ENCODE data around the gene MRPL48.

MRPL48 gene

GRCh38 chr11:73872749-73873357 is 85.2 kb downstream of the MRPL48 start:
- H3K4me3 ChIP-seq (ENCODE audit: low read depth in 1 of 2, low read length in 2 of 2) = no peak overlapping the region
- H3K9me3 ChIP-seq (ENCODE audit: insufficient read depth, low read length, severe bottlenecking) = no peaks in the 10 kb centered on the region
- H3K27ac ChIP-seq (ENCODE audit: low read length) = no peak overlapping the region
- no peak for TF ChIP-seq CTCF (IDR thresholded peaks at IDR 0.05; ENCODE audit: borderline replicate concordance, extremely low read depth, low read length, poor library complexity, severe bottlenecking)
- TF ChIP-seq EZH2 (IDR thresholded peaks at IDR 0.05; ENCODE audit: borderline replicate concordance, low read depth, low read length, severe bottlenecking) = no peak
- H3K27me3 ChIP-seq (ENCODE audit: insufficient read depth, low read length, poor library complexity) = no peaks in the 10 kb centered on the region
- H3K4me1 ChIP-seq (ENCODE audit: insufficient read depth, low read length) = peaks cover 27% of the 10 kb centered on the region
- peaks cover 48% of the 10 kb centered on the region for H3K36me3 ChIP-seq (ENCODE audit: insufficient read depth, low read length)
- no peak overlapping the region for H3K4me2 ChIP-seq (ENCODE audit: insufficient read depth, low read length)
- ATAC-seq (ENCODE audit: insufficient read depth, low read depth) (no peak), DNase-seq (no peak)
- H3K79me2 ChIP-seq (ENCODE audit: insufficient read depth, low read length) = peaks cover 42% of the 10 kb centered on the region
- H3K9ac ChIP-seq (ENCODE audit: low read depth, low read length) = no peak overlapping the region
- H4K20me1 ChIP-seq (ENCODE audit: insufficient read depth, low read length) = no peaks in the 10 kb centered on the region; the same call in 1 of the 2 replicates
- H2AFZ ChIP-seq (ENCODE audit: low read depth, low read length) = no peak overlapping the region

GRCh38 chr11:73875380-73875779 is 87.7 kb downstream of the MRPL48 start:
- H3K4me2 ChIP-seq (ENCODE audit: insufficient read depth, low read length) = peak overlapping the region; percentile 71
- no peaks in the 10 kb centered on the region for H3K9me3 ChIP-seq (ENCODE audit: insufficient read depth, low read length, severe bottlenecking)
- no peaks in the 10 kb centered on the region for H3K27me3 ChIP-seq (ENCODE audit: insufficient read depth, low read length, poor library complexity)
- no peaks in the 10 kb centered on the region; the same call in 1 of the 2 replicates for H4K20me1 ChIP-seq (ENCODE audit: insufficient read depth, low read length)
- peak overlapping the region; percentile 67 for H3K9ac ChIP-seq (ENCODE audit: low read depth, low read length)
- TF ChIP-seq CTCF (IDR thresholded peaks at IDR 0.05; ENCODE audit: borderline replicate concordance, extremely low read depth, low read length, poor library complexity, severe bottlenecking) = no peak
- TF ChIP-seq EZH2 (IDR thresholded peaks at IDR 0.05; ENCODE audit: borderline replicate concordance, low read depth, low read length, severe bottlenecking) = no peak
- H3K4me1 ChIP-seq (ENCODE audit: insufficient read depth, low read length) = peaks cover 35% of the 10 kb centered on the region
- peaks cover 45% of the 10 kb centered on the region for H3K36me3 ChIP-seq (ENCODE audit: insufficient read depth, low read length)
- no peak for DNase-seq
- no peak for ATAC-seq (ENCODE audit: insufficient read depth, low read depth)
- H3K4me3 ChIP-seq (ENCODE audit: low read depth in 1 of 2, low read length in 2 of 2) = peak overlapping the region; percentile 67 to 76; a peak in 3 of 4 replicates
- peaks cover 45% of the 10 kb centered on the region for H3K79me2 ChIP-seq (ENCODE audit: insufficient read depth, low read length)
- peak overlapping the region; percentile 88 for H3K27ac ChIP-seq (ENCODE audit: low read length)
- H2AFZ ChIP-seq (ENCODE audit: low read depth, low read length) = no peak overlapping the region

GRCh38 chr11:73875840-73876239 is 88.2 kb downstream of the MRPL48 start:
- TF ChIP-seq EZH2 (IDR thresholded peaks at IDR 0.05; ENCODE audit: borderline replicate concordance, low read depth, low read length, severe bottlenecking) (no peak), CTCF (IDR thresholded peaks at IDR 0.05; ENCODE audit: borderline replicate concordance, extremely low read depth, low read length, poor library complexity, severe bottlenecking) (no peak)
- Histone ChIP-seq H3K9ac (ENCODE audit: low read depth, low read length) (peak overlapping the region; percentile 67), H3K4me1 (ENCODE audit: insufficient read depth, low read length) (peaks cover 35% of the 10 kb centered on the region), H3K27ac (ENCODE audit: low read length) (peak overlapping the region; percentile 88), H2AFZ (ENCODE audit: low read depth, low read length) (peak overlapping the region; percentile 90; the same call in 1 of the 2 replicates), H3K27me3 (ENCODE audit: insufficient read depth, low read length, poor library complexity) (no peaks in the 10 kb centered on the region), H3K36me3 (ENCODE audit: insufficient read depth, low read length) (peaks cover 45% of the 10 kb centered on the region), H3K9me3 (ENCODE audit: insufficient read depth, low read length, severe bottlenecking) (no peaks in the 10 kb centered on the region), H4K20me1 (ENCODE audit: insufficient read depth, low read length) (no peaks in the 10 kb centered on the region; the same call in 1 of the 2 replicates), H3K79me2 (ENCODE audit: insufficient read depth, low read length) (peaks cover 45% of the 10 kb centered on the region), H3K4me2 (ENCODE audit: insufficient read depth, low read length) (peak overlapping the region; percentile 71), H3K4me3 (ENCODE audit: low read depth in 1 of 2, low read length in 2 of 2) (peak overlapping the region; percentile 67 to 76)
- DNase-seq (no peak), ATAC-seq (ENCODE audit: insufficient read depth, low read depth) (no peak)

All from DND-41 (cell line).